ENCODE measurements around the gene ITGA2.

ITGA2 gene

GRCh38 chr5:53017794-53018391 lies 28.7 kb downstream of the ITGA2 start:
- no peak for DNase-seq (ENCODE audit: low spot score)

- DNase-seq (ENCODE audit: low spot score) = peak; percentile 44
These were observed 30.2 kb downstream of the ITGA2 start for GRCh38 chr5:53019320-53019719.

DNA sequence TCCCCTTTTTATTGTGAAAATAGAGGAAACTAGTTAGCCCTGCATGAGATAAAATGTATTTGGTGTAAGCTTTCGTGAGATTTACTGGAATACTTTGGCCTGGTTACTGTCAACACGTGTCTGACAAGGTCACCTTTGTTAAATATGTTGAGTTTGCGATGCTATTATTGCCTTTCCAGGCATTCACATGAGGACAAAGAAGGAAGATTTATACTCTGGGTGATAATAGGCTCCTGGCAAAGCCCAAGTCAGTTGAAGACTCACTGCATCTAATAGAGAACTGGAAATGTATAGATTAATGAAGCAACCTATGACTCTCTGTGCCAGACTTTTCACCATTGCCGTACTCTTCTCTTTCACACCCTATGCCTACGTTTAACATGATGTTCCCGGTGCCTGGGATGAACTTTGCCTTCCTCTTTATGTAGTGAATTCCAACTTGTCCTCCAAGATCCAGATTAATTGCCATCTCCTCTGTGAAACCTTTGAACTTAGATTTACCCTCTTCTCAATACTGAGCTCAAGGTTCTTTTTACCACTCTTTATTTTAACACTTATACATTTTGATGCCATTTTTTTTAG lies 33.9 kb downstream of the ITGA2 start:
- no peak for DNase-seq (ENCODE audit: low spot score)

DNA sequence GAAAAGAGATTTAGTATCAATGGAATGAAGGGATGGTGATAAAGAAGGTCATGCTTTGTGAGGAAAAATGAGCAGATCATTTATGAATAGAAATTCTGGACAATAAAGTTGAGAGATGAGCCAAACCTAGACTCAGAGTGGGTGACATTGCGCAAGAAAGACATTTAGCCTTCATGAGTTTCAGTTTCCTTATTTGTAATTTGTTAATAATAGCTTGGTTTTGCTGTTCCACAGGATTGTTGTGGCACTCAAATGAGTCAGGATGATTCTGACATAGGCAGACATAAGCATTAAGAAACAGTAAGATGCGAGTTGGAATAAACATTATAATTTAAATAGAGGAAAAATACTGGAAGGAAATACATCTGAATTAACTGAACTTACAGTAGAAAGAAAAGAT lies 34.8 kb downstream of the ITGA2 start:
- DNase-seq (ENCODE audit: low spot score) = peak; percentile 73

DNA sequence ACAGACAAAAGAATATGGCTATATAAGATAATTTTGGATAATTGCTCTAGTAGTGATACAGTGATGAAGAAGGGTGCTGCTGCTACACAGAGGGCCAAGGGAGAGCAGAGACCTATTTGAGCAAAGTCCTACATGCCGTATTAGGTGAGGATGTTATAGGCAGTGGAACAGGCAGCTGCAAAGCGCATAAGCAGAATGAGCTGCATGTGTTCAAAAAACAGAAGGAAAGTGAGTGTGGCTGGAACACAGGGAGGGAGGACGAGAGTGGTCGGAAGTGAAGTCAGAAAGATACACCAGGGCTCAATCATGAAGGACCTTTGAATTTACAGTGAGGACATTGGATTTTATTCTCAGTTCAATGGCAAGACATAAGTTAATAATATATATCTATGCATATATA lies 35.4 kb downstream of the ITGA2 start:
- no peak for DNase-seq (ENCODE audit: low spot score)

GRCh38 chr5:53025487-53025886 lies 36.3 kb downstream of the ITGA2 start:
- no peak for DNase-seq (ENCODE audit: low spot score)

DNA sequence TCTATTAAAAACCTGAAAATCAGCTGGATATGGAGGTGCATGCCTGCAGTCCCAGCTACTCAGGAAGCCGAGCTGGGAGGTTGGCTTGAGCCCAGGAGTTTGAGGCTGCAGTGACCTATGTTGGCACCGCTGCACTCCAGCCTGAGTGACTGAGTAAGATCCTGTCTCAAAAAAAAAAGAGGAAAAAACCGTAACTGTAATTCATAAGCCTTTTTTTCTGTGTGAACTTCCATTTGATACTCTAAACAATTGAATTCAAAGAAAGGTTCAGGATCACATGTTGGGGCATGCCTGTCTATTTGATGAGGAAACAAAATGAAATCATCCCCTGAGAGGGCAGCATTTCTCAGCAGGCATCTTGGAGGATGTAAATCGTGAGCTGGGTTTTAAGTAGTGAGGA lies 38.8 kb downstream of the ITGA2 start:
- DNase-seq (ENCODE audit: low spot score) = peak; percentile 32

GRCh38 chr5:53029608-53030007 lies 40.5 kb downstream of the ITGA2 start:
- no peak for DNase-seq (ENCODE audit: low spot score)

- DNase-seq (ENCODE audit: low spot score) = no peak
These were observed 41.7 kb downstream of the ITGA2 start for GRCh38 chr5:53030893-53031292.

GRCh38 chr5:53031695-53032096 lies 42.5 kb downstream of the ITGA2 start:
- DNase-seq (ENCODE audit: low spot score) = peak; percentile 58

DNA sequence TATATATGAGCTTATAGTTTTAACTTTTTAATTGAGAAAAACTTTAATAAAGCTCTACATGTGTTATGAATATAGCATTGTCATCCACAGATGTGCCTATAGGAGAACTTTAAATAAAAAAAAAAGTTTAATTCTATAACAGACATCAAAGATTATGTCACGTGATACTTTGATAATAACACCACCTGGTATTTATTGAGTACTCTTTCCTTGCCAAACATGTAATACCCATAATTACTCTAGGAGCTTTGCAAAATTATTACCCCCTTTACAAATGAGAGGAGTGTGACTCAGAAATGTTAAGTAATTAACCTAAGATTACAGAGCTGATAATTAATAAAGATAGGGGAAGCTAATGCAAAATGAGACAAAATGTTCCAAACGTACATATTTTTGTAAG lies 43.0 kb downstream of the ITGA2 start:
- no peak for DNase-seq (ENCODE audit: low spot score)

- no peak for DNase-seq (ENCODE audit: low spot score)
These were observed 45.7 kb downstream of the ITGA2 start for GRCh38 chr5:53034832-53035231.

DNA sequence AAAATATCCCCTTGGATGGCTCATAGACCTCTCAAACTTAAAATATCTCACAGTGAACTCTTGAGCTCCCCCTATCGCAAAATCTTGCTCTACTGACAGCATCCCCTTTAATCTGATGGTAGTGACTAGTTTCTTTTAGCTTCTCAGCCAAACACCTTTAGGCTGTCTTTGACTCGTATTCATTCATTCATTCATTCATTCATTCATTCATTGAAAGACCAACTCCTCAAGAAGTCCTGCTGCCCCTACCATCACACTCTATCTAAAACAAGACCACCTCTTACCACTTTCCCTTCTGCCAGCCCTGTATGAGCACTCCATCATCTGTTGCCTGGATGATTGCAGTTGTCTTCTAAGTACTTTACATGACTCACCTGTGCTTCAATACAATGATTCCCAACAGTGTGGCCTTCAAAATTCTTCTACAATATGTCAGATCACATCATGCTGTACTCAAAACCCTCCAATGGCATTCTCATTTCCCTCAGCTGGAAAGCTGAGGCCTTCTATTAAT lies 46.8 kb downstream of the ITGA2 start:
- no peak for DNase-seq (ENCODE audit: low spot score)

DNA sequence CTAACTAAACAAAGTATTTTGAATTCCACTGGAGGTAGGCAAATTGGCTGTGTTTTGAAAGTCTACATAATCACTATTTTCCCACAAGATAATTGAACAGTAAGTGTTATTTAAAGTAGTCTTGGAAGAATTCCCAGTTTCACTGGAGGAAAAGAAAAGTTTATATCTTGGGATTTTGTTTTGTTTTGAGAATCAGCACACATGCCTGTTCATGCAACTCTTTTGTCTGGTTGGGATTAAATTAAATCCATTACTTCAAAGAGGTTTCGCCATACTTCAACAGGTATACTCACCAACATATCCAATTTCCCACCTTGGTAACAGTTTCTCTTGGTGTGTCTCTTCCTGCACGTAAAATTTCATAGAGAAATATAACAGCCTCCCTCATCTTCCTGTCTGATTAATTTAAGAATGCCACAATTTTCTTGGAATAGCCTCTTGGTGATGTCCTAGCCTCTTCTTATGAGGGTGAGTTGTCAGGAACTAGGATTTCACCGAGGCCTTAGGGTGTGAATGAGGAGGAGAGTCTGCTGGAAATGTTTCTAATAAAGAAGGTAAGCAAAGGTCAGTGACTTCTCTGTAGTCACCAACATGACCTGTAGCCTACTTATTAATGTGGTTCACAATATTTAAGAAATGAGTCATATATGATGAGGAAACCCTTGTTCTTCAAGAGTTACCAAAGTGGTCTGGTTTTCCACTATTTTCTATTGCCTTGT lies 48.1 kb downstream of the ITGA2 start:
- peak; percentile 43 for DNase-seq (ENCODE audit: low spot score)

GRCh38 chr5:53038196-53038847 lies 49.2 kb downstream of the ITGA2 start:
- DNase-seq (ENCODE audit: low spot score) = no peak

- DNase-seq (ENCODE audit: low spot score) = no peak
These were observed 50.7 kb downstream of the ITGA2 start for GRCh38 chr5:53039855-53040254.

DNA sequence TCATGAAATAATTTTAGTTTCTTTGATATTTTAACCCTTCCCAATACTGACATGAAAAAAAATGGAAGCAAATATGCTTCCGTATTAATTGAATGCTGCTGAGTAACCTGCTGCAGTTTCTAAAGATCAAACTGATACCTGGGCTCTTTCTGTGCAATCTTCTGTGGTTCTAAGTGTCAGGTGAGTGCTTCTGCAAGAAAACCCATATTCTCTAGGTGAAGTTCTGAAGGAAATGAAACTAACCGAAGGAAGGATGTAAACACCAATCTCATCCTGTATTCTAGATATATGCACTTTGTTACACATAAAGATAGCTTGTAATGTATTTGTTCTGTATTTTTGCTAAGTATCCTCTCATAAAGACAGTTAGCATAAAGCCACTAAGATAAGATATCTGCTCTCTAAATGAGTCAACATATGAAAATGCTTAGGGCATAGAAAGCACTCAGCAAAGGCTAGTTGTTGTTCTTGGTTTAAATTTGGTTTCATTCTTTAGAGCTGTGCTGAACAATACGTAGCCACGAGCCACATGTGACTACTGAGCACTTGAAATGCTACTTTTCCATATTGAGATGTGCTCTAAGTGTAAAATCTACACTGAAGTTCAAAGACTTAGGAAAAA lies 52.0 kb downstream of the ITGA2 start:
- no peak for DNase-seq (ENCODE audit: low spot score)

- DNase-seq (ENCODE audit: low spot score) = no peak
These were observed 52.6 kb downstream of the ITGA2 start for GRCh38 chr5:53041740-53042139.

DNA sequence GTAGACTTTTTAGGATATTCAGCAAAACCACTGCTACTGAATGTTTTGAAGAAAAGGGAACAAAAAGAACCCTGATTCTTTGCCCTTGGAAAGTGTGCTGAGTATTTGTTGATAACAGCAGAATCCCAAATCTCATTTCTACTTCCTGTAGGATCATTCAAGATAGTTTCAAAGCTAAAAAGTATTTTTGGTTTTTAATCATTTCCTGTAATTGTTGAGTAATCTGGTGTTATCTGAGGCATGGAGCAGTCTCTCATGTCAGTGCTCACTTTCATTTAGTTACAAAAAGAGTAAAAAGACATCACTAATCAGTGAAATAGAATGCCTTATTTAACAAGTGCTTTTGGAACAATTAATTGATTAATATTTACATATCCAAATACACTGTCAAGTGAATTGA lies 56.1 kb downstream of the ITGA2 start:
- DNase-seq (ENCODE audit: low spot score) = peak; percentile 27

DNA sequence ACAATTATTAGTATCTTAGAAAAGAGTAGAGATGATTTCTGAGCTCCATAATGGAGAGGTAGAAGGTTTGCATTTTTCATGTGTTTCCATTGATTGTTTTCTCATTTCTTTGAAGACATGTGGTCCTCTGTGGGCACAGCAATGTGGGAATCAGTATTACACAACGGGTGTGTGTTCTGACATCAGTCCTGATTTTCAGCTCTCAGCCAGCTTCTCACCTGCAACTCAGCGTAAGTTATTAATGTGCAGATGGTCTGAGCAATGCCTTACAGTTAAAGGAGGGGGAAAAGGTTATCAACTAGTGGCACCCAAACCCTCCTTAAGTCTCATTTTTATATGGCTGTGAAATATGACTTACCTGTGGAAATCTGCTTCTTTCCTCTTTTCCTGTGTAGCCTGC lies 59.1 kb downstream of the ITGA2 start:
- DNase-seq (ENCODE audit: low spot score) = no peak

- DNase-seq (ENCODE audit: low spot score) = no peak
These were observed 63.3 kb downstream of the ITGA2 start for GRCh38 chr5:53052499-53052898.

GRCh38 chr5:53053364-53053763 lies 64.2 kb downstream of the ITGA2 start:
- no peak for DNase-seq (ENCODE audit: low spot score)
